ENCODE data around the gene ARL15. TPM values are rescaled to one million over a fixed set of nuclear protein-coding genes. Genes with fewer than 3 reads are reported as not detected.
"Not testable (repeated sequence)": the region's sequence is repeated elsewhere in the genome, so short reads cannot be mapped to it uniquely, and the experiment has no call there.

Gene ARL15
- total RNA-seq, 2 experiments from 2014 or later = 5.7 to 6.3 TPM

DNA sequence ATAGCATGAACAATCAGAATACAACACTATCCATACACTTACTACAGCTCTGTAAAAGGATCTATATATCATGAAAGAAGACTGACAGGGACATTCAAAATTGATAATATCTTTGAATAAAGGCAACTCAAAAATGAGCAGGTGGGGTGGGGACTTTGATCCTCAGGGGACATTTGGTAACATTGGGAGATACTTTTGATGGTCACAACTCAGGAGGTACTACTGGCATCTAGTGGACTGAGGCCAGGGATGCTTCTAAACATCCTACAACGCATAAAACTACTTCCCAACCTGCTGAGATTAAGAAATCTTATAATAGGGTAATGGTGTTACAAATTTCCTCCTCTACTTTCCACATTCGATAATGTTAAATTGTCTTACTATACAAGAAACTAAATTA lies 243.9 kb downstream of the ARL15 start:
- Mint-ChIP-seq H3K4me1 (ENCODE audit: low read depth) (no peaks in the 10 kb centered on the region), H3K4me3 (no peak overlapping the region), H3K27me3 (no peaks in the 10 kb centered on the region), H3K27ac (no peak overlapping the region), H3K36me3 (ENCODE audit: low read depth) (no peaks in the 10 kb centered on the region), H3K9me3 (no peaks in the 10 kb centered on the region)
- DNase-seq = no peak
- POLR2A ChIA-PET = no interaction called here
- intact Hi-C loops (cut with micrococcal nuclease) = no loop called here
- TF ChIP-seq, protein P1, sequence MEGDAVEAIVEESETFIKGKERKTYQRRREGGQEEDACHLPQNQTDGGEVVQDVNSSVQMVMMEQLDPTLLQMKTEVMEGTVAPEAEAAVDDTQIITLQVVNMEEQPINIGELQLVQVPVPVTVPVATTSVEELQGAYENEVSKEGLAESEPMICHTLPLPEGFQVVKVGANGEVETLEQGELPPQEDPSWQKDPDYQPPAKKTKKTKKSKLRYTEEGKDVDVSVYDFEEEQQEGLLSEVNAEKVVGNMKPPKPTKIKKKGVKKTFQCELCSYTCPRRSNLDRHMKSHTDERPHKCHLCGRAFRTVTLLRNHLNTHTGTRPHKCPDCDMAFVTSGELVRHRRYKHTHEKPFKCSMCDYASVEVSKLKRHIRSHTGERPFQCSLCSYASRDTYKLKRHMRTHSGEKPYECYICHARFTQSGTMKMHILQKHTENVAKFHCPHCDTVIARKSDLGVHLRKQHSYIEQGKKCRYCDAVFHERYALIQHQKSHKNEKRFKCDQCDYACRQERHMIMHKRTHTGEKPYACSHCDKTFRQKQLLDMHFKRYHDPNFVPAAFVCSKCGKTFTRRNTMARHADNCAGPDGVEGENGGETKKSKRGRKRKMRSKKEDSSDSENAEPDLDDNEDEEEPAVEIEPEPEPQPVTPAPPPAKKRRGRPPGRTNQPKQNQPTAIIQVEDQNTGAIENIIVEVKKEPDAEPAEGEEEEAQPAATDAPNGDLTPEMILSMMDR (IDR thresholded peaks at IDR 0.05) = no peak
- ATAC-seq = no peak
- CTCF ChIA-PET = no interaction called here

DNA sequence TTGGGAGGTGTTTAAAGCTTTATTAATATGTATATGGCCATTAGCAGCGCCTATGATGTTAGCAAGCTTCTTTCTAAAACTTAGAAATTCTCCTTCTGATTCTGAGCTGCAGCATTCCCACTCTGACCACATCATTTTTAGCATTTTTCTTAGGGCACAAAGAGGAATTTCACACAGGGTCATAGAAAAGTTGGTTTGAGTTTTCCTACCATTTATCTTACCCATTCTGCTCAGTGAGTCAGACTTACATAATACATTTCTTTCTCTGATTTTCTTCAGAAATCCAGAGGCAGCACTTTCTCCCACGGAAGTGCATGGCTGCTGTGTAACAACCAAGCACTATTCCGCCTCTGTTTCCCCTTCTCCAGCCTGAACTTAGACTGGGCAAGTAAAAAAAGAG lies 246.6 kb downstream of the ARL15 start:
- no peak overlapping the region for H3K27ac Mint-ChIP-seq
- DNase-seq = no peak
- intact Hi-C loops (cut with micrococcal nuclease) = no loop called here
- CTCF ChIA-PET = no interaction called here
- H3K4me3 Mint-ChIP-seq = no peak overlapping the region
- peaks cover 4% of the 10 kb centered on the region for H3K36me3 Mint-ChIP-seq (ENCODE audit: low read depth)
- no peak for ATAC-seq
- POLR2A ChIA-PET = no interaction called here
- no peaks in the 10 kb centered on the region for H3K9me3 Mint-ChIP-seq
- no peaks in the 10 kb centered on the region for H3K4me1 Mint-ChIP-seq (ENCODE audit: low read depth)
- TF ChIP-seq, protein P1 (IDR thresholded peaks at IDR 0.05) = no peak
- H3K27me3 Mint-ChIP-seq = no peaks in the 10 kb centered on the region

DNA sequence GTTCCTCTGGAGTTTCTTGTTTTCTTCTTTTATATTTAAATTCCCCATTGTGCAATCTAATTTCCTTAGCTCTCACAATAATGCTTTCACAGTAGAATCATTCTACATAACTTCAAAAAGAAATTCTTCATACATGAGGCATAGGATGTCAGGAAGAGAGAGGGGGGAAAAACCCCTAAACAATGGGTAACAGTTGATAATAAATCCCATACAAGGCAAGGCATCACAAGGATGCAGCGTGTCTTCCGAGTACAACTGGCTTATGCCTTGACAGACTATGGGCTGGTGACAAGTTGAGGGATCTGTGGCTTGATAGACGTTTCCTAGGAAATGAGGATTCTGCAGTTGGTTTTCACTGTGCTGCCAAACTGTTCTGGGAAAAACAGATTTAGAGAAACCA lies 247.4 kb downstream of the ARL15 start:
- Mint-ChIP-seq H3K27ac (no peak overlapping the region), H3K27me3 (no peaks in the 10 kb centered on the region), H3K4me3 (no peak overlapping the region), H3K36me3 (ENCODE audit: low read depth) (peaks cover 4% of the 10 kb centered on the region), H3K9me3 (no peaks in the 10 kb centered on the region), H3K4me1 (ENCODE audit: low read depth) (no peaks in the 10 kb centered on the region)
- ATAC-seq (no peak), DNase-seq (no peak)
- ChIA-PET POLR2A (no interaction called here), CTCF (no interaction called here)
- intact Hi-C loops (cut with micrococcal nuclease) = no loop called here
- TF ChIP-seq, protein P1 (IDR thresholded peaks at IDR 0.05) = no peak

DNA sequence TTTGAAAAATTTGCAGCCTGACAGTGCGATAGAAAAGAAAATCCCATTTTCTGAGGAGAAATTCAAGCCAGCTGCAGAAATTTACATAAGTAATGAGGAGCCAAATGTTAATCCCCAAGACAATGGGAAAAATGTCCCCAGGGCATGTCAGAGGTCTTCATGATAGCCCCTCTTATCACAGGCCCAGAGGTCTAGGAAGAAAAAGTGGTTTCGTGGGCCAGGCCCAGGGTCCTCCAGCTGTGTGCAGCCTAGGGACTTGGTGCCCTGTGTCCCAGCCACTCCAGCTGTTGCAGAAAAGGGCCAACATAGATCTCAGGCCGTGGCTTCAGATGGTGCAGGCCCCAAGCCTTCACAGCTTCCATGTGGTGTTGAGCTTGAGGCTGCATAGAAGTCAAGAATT lies 249.5 kb downstream of the ARL15 start:
- H3K36me3 Mint-ChIP-seq (ENCODE audit: low read depth); H3K4me3 Mint-ChIP-seq; H3K4me1 Mint-ChIP-seq (ENCODE audit: low read depth); H3K27ac Mint-ChIP-seq; intact Hi-C loops (cut with micrococcal nuclease); H3K9me3 Mint-ChIP-seq; DNase-seq; ATAC-seq; CTCF ChIA-PET; H3K27me3 Mint-ChIP-seq; POLR2A ChIA-PET: not testable (repeated sequence)

DNA sequence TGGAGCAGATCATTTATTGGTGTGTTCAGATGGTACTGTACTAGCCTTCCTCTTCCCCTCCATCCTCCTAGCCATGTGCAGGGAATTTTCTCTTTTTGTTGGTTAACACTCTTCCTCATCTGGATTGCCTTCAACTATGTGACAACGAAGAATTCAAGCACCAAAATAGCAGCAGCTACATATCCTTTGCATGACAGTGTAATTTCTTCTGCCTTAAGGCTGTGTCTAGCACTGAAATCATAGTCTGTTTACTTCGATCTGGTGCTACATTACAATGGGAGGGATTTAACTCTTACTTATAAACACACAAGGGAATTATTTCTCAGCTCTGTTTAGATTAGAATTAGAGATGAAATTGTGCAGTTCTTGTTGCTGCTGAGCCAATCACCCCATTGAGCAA lies 260.4 kb downstream of the ARL15 start:
- Mint-ChIP-seq H3K27me3 (no peaks in the 10 kb centered on the region), H3K4me3 (no peak overlapping the region), H3K36me3 (ENCODE audit: low read depth) (no peaks in the 10 kb centered on the region), H3K27ac (no peak overlapping the region), H3K9me3 (no peaks in the 10 kb centered on the region), H3K4me1 (ENCODE audit: low read depth) (no peaks in the 10 kb centered on the region)
- DNase-seq (no peak), ATAC-seq (no peak)
- CTCF ChIA-PET = no interaction called here
- TF ChIP-seq, protein P1 (IDR thresholded peaks at IDR 0.05) = no peak
- intact Hi-C loops (cut with micrococcal nuclease) = no loop called here
- POLR2A ChIA-PET = no interaction called here

DNA sequence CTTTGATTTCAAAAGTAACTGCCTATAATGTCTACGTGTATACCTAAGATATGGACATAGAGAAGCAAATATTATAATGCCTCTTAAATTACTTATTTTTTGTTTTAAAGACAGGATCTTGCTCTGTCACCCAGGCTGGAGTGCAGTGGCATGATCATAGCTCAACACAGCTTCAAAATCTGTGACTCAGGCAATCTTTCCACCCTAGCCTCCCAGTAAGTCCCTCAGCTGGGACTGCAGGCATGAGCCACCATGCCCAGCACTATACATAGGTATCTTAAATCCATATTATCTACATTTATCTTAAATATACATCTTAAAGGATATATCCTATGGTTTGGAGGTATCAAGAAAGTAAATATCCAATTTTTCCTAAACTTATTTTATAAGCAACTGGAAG lies 261.2 kb downstream of the ARL15 start:
- Mint-ChIP-seq H3K27me3 (no peaks in the 10 kb centered on the region), H3K36me3 (ENCODE audit: low read depth) (no peaks in the 10 kb centered on the region), H3K9me3 (no peaks in the 10 kb centered on the region), H3K4me3 (no peak overlapping the region), H3K4me1 (ENCODE audit: low read depth) (no peaks in the 10 kb centered on the region), H3K27ac (no peak overlapping the region)
- intact Hi-C loops (cut with micrococcal nuclease) = no loop called here
- ATAC-seq (no peak), DNase-seq (no peak)
- CTCF ChIA-PET = no interaction called here
- POLR2A ChIA-PET = no interaction called here
- TF ChIP-seq, protein P1 (IDR thresholded peaks at IDR 0.05) = no peak

Data from activated CD8-positive, alpha-beta T cell treated with anti-CD3 and anti-CD28 coated beads for 36 hours (primary cell).